ACC112 (cell line): ENCODE measurements around the gene TNFRSF12A.

Experiments
- H2AFZ ChIP-seq: fragments of 200-600 bp; sonication (generic); one replicate; pipeline ENCODE4 v1.6.0; 2017; ENCODE audit warnings: antibody characterized with exemption, low read length; ENCODE audit not compliant: unreplicated experiment
- H3K27ac ChIP-seq: fragments of 200-600 bp; sonication (generic); 2 replicates; pipeline ENCODE4 v1.5.1; 2014; ENCODE audit warnings: low read depth, mild to moderate bottlenecking, antibody characterized with exemption, low read length, moderate library complexity
- H3K27me3 ChIP-seq: fragments of 200-600 bp; sonication (generic); 2 replicates; pipeline ENCODE4 v1.6.1; 2014; ENCODE audit warnings: mild to moderate bottlenecking, antibody characterized with exemption, low read length, moderate library complexity, mixed read lengths; ENCODE audit not compliant: insufficient read depth
- H3K36me3 ChIP-seq: fragments of 200-600 bp; sonication (generic); 2 replicates; pipeline ENCODE4 v1.6.1; 2016; ENCODE audit warnings: mild to moderate bottlenecking, antibody characterized with exemption, low read length, moderate library complexity, mixed read lengths; ENCODE audit not compliant: insufficient read depth
- H3K4me1 ChIP-seq: fragments of 200-600 bp; sonication (generic); one replicate; pipeline ENCODE4 v1.6.1; 2016; ENCODE audit warnings: low read length, mixed read lengths; ENCODE audit not compliant: insufficient read depth, unreplicated experiment, control insufficient read depth
- H3K4me3 ChIP-seq: fragments of 200-600 bp; sonication (generic); 2 replicates; pipeline ENCODE4 v1.5.1; 2014; ENCODE audit warnings: mild to moderate bottlenecking, low read depth, low read length
- H3K79me2 ChIP-seq: fragments of 200-600 bp; sonication (generic); one replicate; pipeline ENCODE4 v1.6.0; 2016; ENCODE audit warnings: low read length; ENCODE audit not compliant: control insufficient read depth, unreplicated experiment, insufficient read depth

Gene TNFRSF12A

DNA sequence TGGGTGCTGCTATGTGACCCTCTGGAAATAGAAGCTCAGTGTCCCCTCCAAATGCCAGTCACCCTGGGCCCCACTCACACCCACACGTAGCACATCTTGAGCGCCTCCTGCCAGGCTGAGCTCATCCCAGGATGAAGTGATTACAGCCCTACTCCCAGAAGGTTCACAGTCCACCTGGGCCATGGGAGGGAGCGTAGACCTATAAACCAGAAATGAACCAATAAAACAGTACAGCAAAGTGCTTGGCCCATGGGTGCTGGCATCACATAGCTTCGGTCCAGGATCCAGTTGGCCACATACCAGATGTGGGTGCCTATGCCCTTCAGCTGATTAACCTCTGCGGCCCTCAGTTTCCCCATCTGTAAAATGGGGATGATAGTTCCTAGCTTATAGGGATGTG, 18.7 kb downstream of the TNFRSF12A start:
- Histone ChIP-seq H3K79me2 (no peaks in the 10 kb centered on the region), H3K4me1 (no peaks in the 10 kb centered on the region), H3K4me3 (no peak overlapping the region), H3K27ac (no peak overlapping the region), H2AFZ (no peak overlapping the region), H3K27me3 (peaks cover 44% of the 10 kb centered on the region), H3K36me3 (no peaks in the 10 kb centered on the region)

DNA sequence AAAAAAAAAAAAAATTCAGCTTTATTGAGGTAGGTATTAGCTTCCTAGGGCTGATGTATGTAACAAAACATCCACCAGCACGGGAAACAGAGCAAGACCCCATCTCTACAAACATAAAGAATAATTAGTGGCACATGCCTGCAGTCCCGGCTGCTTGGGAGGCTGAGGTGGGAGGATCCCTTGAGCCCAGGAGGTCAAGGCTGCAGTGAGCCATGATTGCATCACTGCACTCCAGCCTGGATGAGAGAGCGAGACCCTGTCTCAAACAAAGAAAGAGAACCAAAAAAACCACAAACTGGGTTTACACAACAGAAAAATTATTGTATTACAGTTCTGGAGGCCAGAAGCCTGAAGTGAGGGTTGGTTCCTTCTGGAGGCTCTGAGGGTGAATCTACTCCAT, 22.2 kb downstream of the TNFRSF12A start:
- H3K4me1 ChIP-seq = no peaks in the 10 kb centered on the region

DNA sequence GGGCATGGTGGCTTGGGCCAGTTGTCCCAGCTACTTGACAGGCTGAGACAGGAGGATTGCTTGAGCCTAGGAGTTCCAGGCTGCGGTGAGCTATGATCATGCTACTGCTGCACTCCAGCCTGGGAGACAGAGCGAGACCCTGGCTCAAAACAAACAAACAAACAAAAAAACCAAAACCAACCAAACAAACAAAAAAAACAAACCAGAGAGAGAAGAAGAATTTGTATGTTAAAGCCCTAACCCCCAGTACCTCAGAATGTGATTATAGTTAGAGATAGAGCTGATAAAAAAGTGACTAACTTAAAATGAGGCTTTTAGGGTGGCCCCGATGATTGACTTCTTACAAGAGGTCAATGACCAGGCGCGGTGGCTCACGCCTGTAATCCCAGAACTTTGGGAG, 24.5 kb downstream of the TNFRSF12A start:
- Histone ChIP-seq H3K79me2 (no peaks in the 10 kb centered on the region), H3K4me1 (no peaks in the 10 kb centered on the region), H3K4me3 (no peak overlapping the region), H3K27me3 (peaks cover 31% of the 10 kb centered on the region), H2AFZ (no peak overlapping the region), H3K36me3 (no peaks in the 10 kb centered on the region), H3K27ac (no peak overlapping the region)

More for the DNA sequence above, 22.2 kb downstream of the TNFRSF12A start:
- peaks cover 36% of the 10 kb centered on the region for H3K27me3 ChIP-seq
- no peak overlapping the region for H3K27ac ChIP-seq
- H3K79me2 ChIP-seq = no peaks in the 10 kb centered on the region
- H3K4me3 ChIP-seq = no peak overlapping the region
- no peaks in the 10 kb centered on the region for H3K36me3 ChIP-seq
- no peak overlapping the region for H2AFZ ChIP-seq

DNA sequence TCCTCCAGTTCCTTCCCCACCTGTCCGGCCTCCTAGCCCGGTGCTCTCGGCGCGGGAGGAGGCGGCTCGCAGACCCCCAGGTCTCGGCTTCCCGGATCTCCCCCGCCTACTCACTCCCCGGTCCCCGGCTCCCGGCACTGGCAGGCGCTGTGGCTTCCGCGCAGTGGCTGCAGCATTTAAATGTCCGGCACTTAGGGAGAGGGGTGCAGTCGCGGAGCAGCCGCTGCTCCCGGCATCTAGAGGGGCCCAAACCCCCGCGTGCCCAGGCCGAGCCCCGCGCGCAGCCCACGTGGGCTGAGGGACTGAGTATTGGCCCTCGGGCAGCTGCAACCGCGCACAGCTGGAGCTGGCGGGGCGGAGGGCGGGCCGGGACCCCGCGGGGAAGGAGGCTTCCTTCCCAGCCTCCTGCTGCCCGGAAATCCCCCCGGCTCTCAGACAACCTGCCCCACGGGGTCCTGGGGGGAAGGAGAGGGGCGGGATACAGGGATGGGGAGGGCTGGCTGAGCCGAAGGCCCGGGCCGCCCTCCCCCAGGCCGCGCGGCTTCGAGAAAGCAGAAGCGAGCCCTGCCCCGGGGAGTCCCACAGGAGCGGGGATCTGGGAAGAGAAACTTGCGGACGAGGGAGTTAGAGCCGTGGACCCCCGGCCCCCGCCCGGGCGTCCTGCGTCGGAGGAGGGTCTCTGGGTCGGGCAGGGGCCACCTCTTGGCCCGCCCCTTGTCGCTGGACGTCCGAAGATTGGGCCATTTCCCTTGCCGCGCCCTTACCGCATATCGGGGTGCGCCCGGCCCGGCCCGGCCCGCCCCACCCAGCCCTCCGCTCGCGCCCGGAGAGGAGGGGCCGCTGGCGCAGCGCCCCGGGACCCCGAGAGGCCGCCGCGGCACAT, 25.8 kb downstream of the TNFRSF12A start, which contains the start of gene MMP25:
MMP25 (plus strand) TSS at position 804 of the 883 bp plus-strand sequence. CDS start 357 bp downstream, outside the sequence.
- no peaks in the 10 kb centered on the region for H3K36me3 ChIP-seq
- peaks cover 31% of the 10 kb centered on the region for H3K27me3 ChIP-seq
- H3K27ac ChIP-seq = no peak within 1 kb of the TSS
- peak within 1 kb of the TSS; percentile 71 for H3K4me3 ChIP-seq
- peak within 1 kb of the TSS; percentile 43 for H2AFZ ChIP-seq
- no peaks in the 10 kb centered on the region for H3K79me2 ChIP-seq
- no peaks in the 10 kb centered on the region for H3K4me1 ChIP-seq

DNA sequence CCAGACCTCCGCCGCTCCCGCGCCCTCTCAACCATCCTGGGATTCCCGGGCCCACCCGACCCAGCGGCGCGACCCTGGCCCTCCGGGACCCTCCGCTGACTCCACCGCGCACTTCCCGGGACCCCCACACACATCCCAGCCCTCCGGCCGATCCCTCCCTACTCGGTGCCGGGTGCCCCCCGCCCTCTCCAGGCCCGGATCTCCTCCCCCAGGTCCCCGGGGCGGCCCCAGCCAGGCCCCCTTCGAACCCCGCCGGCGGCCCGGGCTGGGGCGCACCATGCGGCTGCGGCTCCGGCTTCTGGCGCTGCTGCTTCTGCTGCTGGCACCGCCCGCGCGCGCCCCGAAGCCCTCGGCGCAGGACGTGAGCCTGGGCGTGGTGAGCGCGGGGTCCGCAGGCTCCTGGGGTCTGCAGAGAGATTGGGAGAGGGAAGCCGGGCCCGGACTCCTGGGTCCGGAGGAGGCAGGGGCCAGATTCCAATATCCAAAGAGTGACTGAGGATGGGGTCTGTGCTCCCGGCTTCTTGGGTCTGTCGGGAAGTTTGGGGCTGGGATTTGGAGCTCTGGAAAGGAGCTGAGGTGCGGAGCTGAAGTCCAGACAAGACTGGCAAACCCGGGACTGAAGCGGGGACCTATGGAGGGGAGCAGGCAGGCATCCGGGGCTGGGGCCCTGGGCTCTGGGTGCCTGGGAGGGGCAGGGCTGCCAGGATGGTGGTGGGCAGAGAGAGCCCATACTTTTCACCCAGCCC, 26.6 kb downstream of the TNFRSF12A start:
- Histone ChIP-seq H3K79me2 (no peaks in the 10 kb centered on the region), H3K27ac (no peak overlapping the region), H3K27me3 (peaks cover 31% of the 10 kb centered on the region), H2AFZ (no peak overlapping the region), H3K4me1 (no peaks in the 10 kb centered on the region), H3K36me3 (no peaks in the 10 kb centered on the region), H3K4me3 (peak overlapping the region; percentile 71)

DNA sequence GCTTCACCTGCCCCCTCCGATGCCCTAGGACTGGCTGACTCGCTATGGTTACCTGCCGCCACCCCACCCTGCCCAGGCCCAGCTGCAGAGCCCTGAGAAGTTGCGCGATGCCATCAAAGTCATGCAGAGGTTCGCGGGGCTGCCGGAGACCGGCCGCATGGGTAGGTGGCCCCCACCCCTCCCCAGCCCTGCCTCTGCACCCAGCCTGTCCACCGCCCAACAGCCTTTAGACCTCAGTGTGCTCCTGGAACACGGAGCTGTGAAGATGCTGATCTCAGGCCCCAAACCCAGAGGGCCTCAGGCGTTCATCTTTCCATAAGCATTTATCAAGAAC, 27.2 kb downstream of the TNFRSF12A start:
- Histone ChIP-seq H3K36me3 (no peaks in the 10 kb centered on the region), H3K27ac (no peak overlapping the region), H3K79me2 (no peaks in the 10 kb centered on the region), H3K27me3 (peaks cover 31% of the 10 kb centered on the region), H2AFZ (no peak overlapping the region), H3K4me3 (no peak overlapping the region), H3K4me1 (no peaks in the 10 kb centered on the region)

DNA sequence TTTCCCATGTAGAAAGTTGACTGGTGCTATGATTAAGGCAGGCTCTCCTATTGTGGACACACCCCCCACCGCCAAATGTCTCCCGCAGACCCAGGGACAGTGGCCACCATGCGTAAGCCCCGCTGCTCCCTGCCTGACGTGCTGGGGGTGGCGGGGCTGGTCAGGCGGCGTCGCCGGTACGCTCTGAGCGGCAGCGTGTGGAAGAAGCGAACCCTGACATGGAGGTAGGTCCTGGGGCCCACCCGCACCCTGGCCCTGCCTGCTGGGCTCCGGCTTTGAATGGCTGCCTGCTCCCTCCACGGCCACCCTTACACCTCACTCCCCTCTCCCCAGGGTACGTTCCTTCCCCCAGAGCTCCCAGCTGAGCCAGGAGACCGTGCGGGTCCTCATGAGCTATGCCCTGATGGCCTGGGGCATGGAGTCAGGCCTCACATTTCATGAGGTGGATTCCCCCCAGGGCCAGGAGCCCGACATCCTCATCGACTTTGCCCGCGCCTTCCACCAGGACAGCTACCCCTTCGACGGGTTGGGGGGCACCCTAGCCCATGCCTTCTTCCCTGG, 29.8 kb downstream of the TNFRSF12A start:
- no peak overlapping the region for H3K27ac ChIP-seq
- no peaks in the 10 kb centered on the region for H3K36me3 ChIP-seq
- H3K79me2 ChIP-seq = no peaks in the 10 kb centered on the region
- no peaks in the 10 kb centered on the region for H3K4me1 ChIP-seq
- no peak overlapping the region for H2AFZ ChIP-seq
- H3K27me3 ChIP-seq = peaks cover 31% of the 10 kb centered on the region
- no peak overlapping the region for H3K4me3 ChIP-seq

DNA sequence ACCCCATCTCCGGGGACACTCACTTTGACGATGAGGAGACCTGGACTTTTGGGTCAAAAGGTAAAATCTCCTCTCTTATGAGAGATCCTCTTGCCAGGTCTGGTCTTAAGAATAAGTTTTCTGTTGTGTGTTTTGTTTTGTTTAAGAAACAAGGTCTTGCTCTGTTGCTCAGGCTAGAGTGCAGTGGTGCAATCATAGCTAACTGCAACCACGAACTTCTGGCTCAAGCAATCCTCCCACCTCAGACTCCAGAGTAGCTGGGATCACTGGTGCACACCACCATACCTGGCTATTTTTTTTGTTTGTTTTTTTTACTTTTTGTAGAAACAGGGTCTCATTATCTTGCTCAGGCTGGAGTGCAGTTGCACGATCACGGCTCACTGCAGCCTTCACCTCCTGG, 30.3 kb downstream of the TNFRSF12A start:
- no peak overlapping the region for H3K27ac ChIP-seq
- H2AFZ ChIP-seq = no peak overlapping the region
- H3K36me3 ChIP-seq = no peaks in the 10 kb centered on the region
- H3K4me3 ChIP-seq = no peak overlapping the region
- H3K27me3 ChIP-seq = peaks cover 29% of the 10 kb centered on the region
- H3K79me2 ChIP-seq = no peaks in the 10 kb centered on the region
- H3K4me1 ChIP-seq = no peaks in the 10 kb centered on the region

DNA sequence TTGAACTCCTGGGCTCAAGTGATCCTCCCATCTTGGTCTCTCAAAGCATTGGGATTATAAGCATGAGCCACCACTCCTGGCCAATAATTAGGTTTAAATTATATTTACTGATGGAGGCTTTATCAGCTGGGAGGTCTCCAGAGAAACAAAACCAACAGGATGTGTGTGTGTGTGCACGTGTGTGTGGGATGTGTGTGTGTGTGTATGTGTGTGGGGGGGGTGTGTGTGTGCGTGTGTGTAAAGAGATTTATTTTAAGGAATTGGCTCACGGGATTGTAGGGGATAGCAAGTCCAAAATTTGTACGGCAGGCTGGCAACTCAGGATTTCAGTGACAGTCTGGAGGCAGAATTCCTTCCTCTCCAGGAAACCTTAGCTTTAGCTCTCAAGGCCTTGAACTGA, 30.8 kb downstream of the TNFRSF12A start:
- H3K79me2 ChIP-seq = no peaks in the 10 kb centered on the region
- peaks cover 25% of the 10 kb centered on the region for H3K27me3 ChIP-seq
- no peak overlapping the region for H3K4me3 ChIP-seq
- H3K4me1 ChIP-seq = no peaks in the 10 kb centered on the region
- H3K36me3 ChIP-seq = no peaks in the 10 kb centered on the region
- H3K27ac ChIP-seq = no peak overlapping the region
- no peak overlapping the region for H2AFZ ChIP-seq

DNA sequence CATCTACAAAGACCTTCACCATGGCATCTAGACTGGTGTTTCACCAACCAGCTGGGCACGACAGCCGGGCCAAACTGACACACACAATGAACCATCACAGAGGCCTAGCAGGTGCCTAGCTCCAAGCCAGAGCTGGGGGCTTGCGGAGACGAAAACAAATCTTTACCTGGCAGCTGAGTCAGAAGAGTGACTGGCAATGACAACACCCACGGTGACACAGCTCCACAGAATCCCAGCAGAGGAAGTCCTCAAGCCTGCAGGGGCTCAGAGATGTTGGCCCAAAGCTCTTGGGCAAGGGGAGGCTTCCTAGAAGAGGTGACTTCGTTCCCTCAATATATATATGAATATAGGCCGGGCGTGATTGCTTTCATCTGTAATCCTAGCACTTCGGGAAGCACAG, 31.3 kb downstream of the TNFRSF12A start:
- Histone ChIP-seq H3K4me1 (no peaks in the 10 kb centered on the region), H3K27ac (no peak overlapping the region), H3K36me3 (no peaks in the 10 kb centered on the region), H2AFZ (no peak overlapping the region), H3K79me2 (no peaks in the 10 kb centered on the region), H3K4me3 (no peak overlapping the region), H3K27me3 (peaks cover 20% of the 10 kb centered on the region)
